B cell (primary cell): Measurements from ENCODE around the gene MVB12B.

Experiments used
- CTCF ChIP-seq: fragments of 200-600 bp; IDR thresholded peaks from one replicate; pipeline ENCODE4 v1.8.0; 2022; ENCODE audit warnings: antibody characterized with exemption, mild to moderate bottlenecking
- EZH2 ChIP-seq: IDR thresholded peaks from 2 replicates; pipeline ENCODE4 v1.6.1; 2012; ENCODE audit warnings: borderline replicate concordance, low read depth, mild to moderate bottlenecking, moderate library complexity, low read length; ENCODE audit not compliant: insufficient read depth, poor library complexity, severe bottlenecking

GRCh38 chr9:126546036-126546435 lies 219.4 kb downstream of the MVB12B start:
- no peak for TF ChIP-seq EZH2
- TF ChIP-seq CTCF = no peak
